Measurements from ENCODE around the gene PRRT1. TPM values are rescaled to one million over a fixed set of nuclear protein-coding genes. Genes with fewer than 3 reads are reported as not detected.
"Not testable (repeated sequence)": the region's sequence is repeated elsewhere in the genome, so short reads cannot be mapped to it uniquely, and the experiment has no call there.

The PRRT1 gene
- total and polyA plus RNA-seq, 8 donors: 0.80 to 1.9 (median 1.3) TPM

GRCh38 chr6:32105433-32105832 is 46.3 kb downstream of the PRRT1 start:
- Histone ChIP-seq H3K4me3 (no peak overlapping the region), H3K36me3 (no peaks in the 10 kb centered on the region), H3K27ac (no peak overlapping the region), H3K9me3 (no peaks in the 10 kb centered on the region), H3K27me3 (peaks cover 0 to 44% of the 10 kb centered on the region in 2 donors), H3K4me1 (peaks cover 6 to 17% of the 10 kb centered on the region in 2 donors)
- intact Hi-C loops (cut with DNase I): no loop called here
- ATAC-seq: no peak
- no peak for DNase-seq
- TF ChIP-seq, protein P1, sequence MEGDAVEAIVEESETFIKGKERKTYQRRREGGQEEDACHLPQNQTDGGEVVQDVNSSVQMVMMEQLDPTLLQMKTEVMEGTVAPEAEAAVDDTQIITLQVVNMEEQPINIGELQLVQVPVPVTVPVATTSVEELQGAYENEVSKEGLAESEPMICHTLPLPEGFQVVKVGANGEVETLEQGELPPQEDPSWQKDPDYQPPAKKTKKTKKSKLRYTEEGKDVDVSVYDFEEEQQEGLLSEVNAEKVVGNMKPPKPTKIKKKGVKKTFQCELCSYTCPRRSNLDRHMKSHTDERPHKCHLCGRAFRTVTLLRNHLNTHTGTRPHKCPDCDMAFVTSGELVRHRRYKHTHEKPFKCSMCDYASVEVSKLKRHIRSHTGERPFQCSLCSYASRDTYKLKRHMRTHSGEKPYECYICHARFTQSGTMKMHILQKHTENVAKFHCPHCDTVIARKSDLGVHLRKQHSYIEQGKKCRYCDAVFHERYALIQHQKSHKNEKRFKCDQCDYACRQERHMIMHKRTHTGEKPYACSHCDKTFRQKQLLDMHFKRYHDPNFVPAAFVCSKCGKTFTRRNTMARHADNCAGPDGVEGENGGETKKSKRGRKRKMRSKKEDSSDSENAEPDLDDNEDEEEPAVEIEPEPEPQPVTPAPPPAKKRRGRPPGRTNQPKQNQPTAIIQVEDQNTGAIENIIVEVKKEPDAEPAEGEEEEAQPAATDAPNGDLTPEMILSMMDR (IDR thresholded peaks at IDR 0.05): no peak

DNA sequence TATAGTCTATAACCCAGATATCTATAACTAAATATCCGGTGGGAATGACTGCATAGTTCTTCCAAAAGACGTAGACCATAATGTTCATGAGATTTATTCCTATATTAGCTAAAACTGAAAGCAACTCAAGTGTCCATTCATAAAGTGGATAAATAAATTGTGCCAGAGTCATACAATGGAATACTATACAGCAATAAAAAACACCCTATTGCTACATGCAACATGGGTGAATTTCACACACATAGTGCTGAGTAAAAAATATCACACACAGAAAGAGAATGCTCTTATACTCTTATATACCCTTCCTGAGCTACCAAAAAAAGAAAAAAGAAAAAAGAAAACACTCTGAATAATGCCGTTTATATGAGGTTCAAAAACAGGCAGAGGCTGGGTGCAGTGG is 49.5 kb downstream of the PRRT1 start:
- Histone ChIP-seq H3K27me3 (peaks cover 3 to 29% of the 10 kb centered on the region in 2 donors), H3K27ac (no peak overlapping the region), H3K4me3 (no peak overlapping the region), H3K36me3 (no peaks in the 10 kb centered on the region), H3K4me1 (peaks cover 0 to 7% of the 10 kb centered on the region in 2 donors), H3K9me3 (no peaks in the 10 kb centered on the region)
- TF ChIP-seq, protein P1 (IDR thresholded peaks at IDR 0.05): no peak
- intact Hi-C loops (cut with DNase I): no loop called here
- DNase-seq: no peak
- ATAC-seq: no peak

DNA sequence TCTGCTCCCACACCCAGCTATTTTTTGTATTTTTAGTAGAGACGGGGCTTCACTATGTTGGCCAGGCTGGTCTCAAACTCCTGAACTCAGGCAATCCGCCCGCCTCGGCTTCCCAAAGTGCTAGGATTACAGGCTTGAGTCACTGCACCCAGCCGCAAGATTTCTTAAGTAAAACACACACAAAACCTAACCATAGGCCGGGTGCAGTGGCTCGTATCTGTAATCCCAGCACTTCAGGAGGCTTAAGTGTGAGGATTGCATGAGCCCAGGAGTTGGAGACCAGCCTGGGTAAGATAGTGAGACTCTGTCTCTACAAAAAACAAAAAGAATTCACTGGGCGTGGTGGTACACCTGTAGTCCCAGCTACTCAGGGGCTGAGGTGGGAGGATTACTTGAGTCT is 51.5 kb downstream of the PRRT1 start:
- DNase-seq; intact Hi-C loops (cut with DNase I); H3K9me3 ChIP-seq; H3K27ac ChIP-seq; H3K4me3 ChIP-seq; ATAC-seq; H3K36me3 ChIP-seq: not testable (repeated sequence)
- Histone ChIP-seq H3K4me1 (peaks cover 0 to 15% of the 10 kb centered on the region in 2 donors), H3K27me3 (peaks cover 21 to 39% of the 10 kb centered on the region in 2 donors)

Small RNAs within 50 kb of the gene (microRNA-seq; reads per million reads assigned to microRNA genes)
- 0.84 to 0.96 reads per million in 2 donors for gene MIR6721
- 0.14 to 0.17 reads per million in 2 donors for gene MIR6833

Other genes starting within 250 kb of the PRRT1 start
- 1 to 10 TPM; 4.8 to 6.5 TPM for gene ZBTB12, start 249.9 kb downstream of the PRRT1 start, total RNA-seq
- 10 to 100 TPM; 20.7 to 23.4 (median 22.9) TPM for gene ZBTB12, start 249.9 kb downstream of the PRRT1 start, polyA plus RNA-seq (ENCODE audit: insufficient read length in 6 of 6)
- gene C2, start 224.2 kb downstream of the PRRT1 start, total RNA-seq: 100 to 1,000 TPM; 181 to 192 TPM
- gene C2, start 224.2 kb downstream of the PRRT1 start, polyA plus RNA-seq (ENCODE audit: insufficient read length in 6 of 6): 1 to 10 TPM; 3.3 to 7.6 (median 4.9) TPM
- gene CFB, start 205.8 kb downstream of the PRRT1 start, total RNA-seq: 100 to 1,000 TPM in 1 of 2 donors, 10 to 100 TPM in 1; 69.1 to 131 TPM
- gene CFB, start 205.8 kb downstream of the PRRT1 start, polyA plus RNA-seq (ENCODE audit: insufficient read length in 6 of 6): 1 to 10 TPM; 1.7 to 6.9 (median 3.0) TPM
- 10 to 100 TPM; 42.9 to 56.2 TPM for gene NELFE, start 193.0 kb downstream of the PRRT1 start, total RNA-seq
- 10 to 100 TPM; 77.9 to 93.0 (median 82.9) TPM for gene NELFE, start 193.0 kb downstream of the PRRT1 start, polyA plus RNA-seq (ENCODE audit: insufficient read length in 6 of 6)
- 10 to 100 TPM; 65.4 to 67.9 TPM for gene SKIC2, start 192.8 kb downstream of the PRRT1 start, total RNA-seq
- 10 to 100 TPM; 39.1 to 50.8 (median 42.2) TPM for gene SKIC2, start 192.8 kb downstream of the PRRT1 start, polyA plus RNA-seq (ENCODE audit: insufficient read length in 6 of 6)
- gene DXO, start 179.8 kb downstream of the PRRT1 start, total RNA-seq: 10 to 100 TPM; 16.2 to 17.8 TPM
- gene DXO, start 179.8 kb downstream of the PRRT1 start, polyA plus RNA-seq (ENCODE audit: insufficient read length in 6 of 6): 10 to 100 TPM; 21.4 to 28.3 (median 26.5) TPM
- 100 to 1,000 TPM in 1 of 2 donors, 10 to 100 TPM in 1; 95.5 to 124 TPM for gene C4A, start 169.9 kb downstream of the PRRT1 start, total RNA-seq
- gene C4A, start 169.9 kb downstream of the PRRT1 start, polyA plus RNA-seq (ENCODE audit: insufficient read length in 6 of 6): 10 to 100 TPM in 2 of 6 donors, 1 to 10 TPM in 4; 5.9 to 20.7 (median 7.4) TPM
- 100 to 1,000 TPM in 1 of 2 donors, 10 to 100 TPM in 1; 81.3 to 101 TPM for gene C4B, start 137.1 kb downstream of the PRRT1 start, total RNA-seq
- gene C4B, start 137.1 kb downstream of the PRRT1 start, polyA plus RNA-seq (ENCODE audit: insufficient read length in 6 of 6): 10 to 100 TPM in 4 of 6 donors, 1 to 10 TPM in 2; 8.2 to 19.8 (median 11.8) TPM
- under 1 TPM; 0.23 to 0.47 TPM for gene CYP21A2, start 113.5 kb downstream of the PRRT1 start, total RNA-seq
- 1 to 10 TPM in 2 of 6 donors, under 1 TPM in 4; 0.65 to 1.6 (median 0.88) TPM for gene CYP21A2, start 113.5 kb downstream of the PRRT1 start, polyA plus RNA-seq (ENCODE audit: insufficient read length in 6 of 6)
- gene TNXB, start 42.6 kb downstream of the PRRT1 start, total RNA-seq: 10 to 100 TPM; 44.8 to 78.4 TPM
- 10 to 100 TPM; 10.0 to 22.9 (median 15.5) TPM for gene TNXB, start 42.6 kb downstream of the PRRT1 start, polyA plus RNA-seq (ENCODE audit: insufficient read length in 6 of 6)
- gene ATF6B, start 23.7 kb downstream of the PRRT1 start, total RNA-seq: 10 to 100 TPM; 70.7 to 72.1 TPM
- 10 to 100 TPM; 81.5 to 95.8 (median 90.4) TPM for gene ATF6B, start 23.7 kb downstream of the PRRT1 start, polyA plus RNA-seq (ENCODE audit: insufficient read length in 6 of 6)
- gene FKBPL, start 21.7 kb downstream of the PRRT1 start, total RNA-seq: 1 to 10 TPM; 3.6 to 5.3 TPM
- gene FKBPL, start 21.7 kb downstream of the PRRT1 start, polyA plus RNA-seq (ENCODE audit: insufficient read length in 6 of 6): 1 to 10 TPM; 5.6 to 7.8 (median 6.8) TPM
- gene PPT2, start 2.2 kb upstream of the PRRT1 start, total RNA-seq: 10 to 100 TPM in 1 of 2 donors, 1 to 10 TPM in 1; 8.9 to 17.9 TPM
- 10 to 100 TPM; 23.2 to 32.5 (median 28.1) TPM for gene PPT2, start 2.2 kb upstream of the PRRT1 start, polyA plus RNA-seq (ENCODE audit: insufficient read length in 6 of 6)
- gene EGFL8, start 12.7 kb upstream of the PRRT1 start, total RNA-seq: 10 to 100 TPM in 1 of 2 donors, 1 to 10 TPM in 1; 8.1 to 10.1 TPM
- gene EGFL8, start 12.7 kb upstream of the PRRT1 start, polyA plus RNA-seq (ENCODE audit: insufficient read length in 6 of 6): 10 to 100 TPM; 20.1 to 35.2 (median 27.8) TPM
- gene AGPAT1, start 24.1 kb upstream of the PRRT1 start, total RNA-seq: 10 to 100 TPM; 55.5 to 61.2 TPM
- gene AGPAT1, start 24.1 kb upstream of the PRRT1 start, polyA plus RNA-seq (ENCODE audit: insufficient read length in 6 of 6): 10 to 100 TPM; 68.0 to 78.4 (median 71.9) TPM
- 10 to 100 TPM; 43.9 to 65.7 TPM for gene RNF5, start 26.5 kb upstream of the PRRT1 start, total RNA-seq
- gene RNF5, start 26.5 kb upstream of the PRRT1 start, polyA plus RNA-seq (ENCODE audit: insufficient read length in 6 of 6): 10 to 100 TPM; 59.9 to 81.5 (median 71.4) TPM
- 100 to 1,000 TPM; 221 to 616 TPM for gene AGER, start 32.3 kb upstream of the PRRT1 start, total RNA-seq
- 100 to 1,000 TPM in 1 of 6 donors, 10 to 100 TPM in 5; 68.0 to 105 (median 83.3) TPM for gene AGER, start 32.3 kb upstream of the PRRT1 start, polyA plus RNA-seq (ENCODE audit: insufficient read length in 6 of 6)
- 10 to 100 TPM; 91.0 to 99.1 TPM for gene PBX2, start 38.3 kb upstream of the PRRT1 start, total RNA-seq
- gene PBX2, start 38.3 kb upstream of the PRRT1 start, polyA plus RNA-seq (ENCODE audit: insufficient read length in 6 of 6): 100 to 1,000 TPM; 158 to 174 (median 166) TPM
- 10 to 100 TPM; 24.4 to 81.7 TPM for gene GPSM3, start 40.7 kb upstream of the PRRT1 start, total RNA-seq
- gene GPSM3, start 40.7 kb upstream of the PRRT1 start, polyA plus RNA-seq (ENCODE audit: insufficient read length in 6 of 6): 10 to 100 TPM; 15.9 to 21.3 (median 18.6) TPM
- gene NOTCH4, start 72.1 kb upstream of the PRRT1 start, total RNA-seq: 10 to 100 TPM; 37.0 to 58.4 TPM
- 10 to 100 TPM; 40.9 to 57.5 (median 50.7) TPM for gene NOTCH4, start 72.1 kb upstream of the PRRT1 start, polyA plus RNA-seq (ENCODE audit: insufficient read length in 6 of 6)
- not detected for gene TSBP1, start 220.0 kb upstream of the PRRT1 start, total RNA-seq
- under 1 TPM in 5 of 6 donors, not detected in 1; 0.08 to 0.52 (median 0.40) TPM for gene TSBP1, start 220.0 kb upstream of the PRRT1 start, polyA plus RNA-seq (ENCODE audit: insufficient read length in 6 of 6)

Measured in left lung (tissue), 10 donors.